ENCODE results near the gene BACH2. TPM values are rescaled to one million over a fixed set of nuclear protein-coding genes. Genes with fewer than 3 reads are reported as not detected.

The BACH2 gene
- total and polyA plus RNA-seq, 10 of the 15 experiments (the other 5 are each of a cell fraction or from before 2014, with no cell fraction given), result 0.03 to 0.28 (median 0.04) TPM; not detected in 3

GRCh38 chr6:90322976-90323474 is 26.4 kb upstream of the BACH2 start:
- no peak for DNase-seq (ENCODE audit: low read depth, low spot score)
- 35% methylated on average over 3 of the region's 3 CpGs for WGBS (ENCODE audit: insufficient coverage, insufficient replicate concordance, low lambda C conversion rate, missing lambda C conversion rate)
- in situ Hi-C loops (cut with MboI) (no loop called here), intact Hi-C loops (cut with micrococcal nuclease; ENCODE audit: unreplicated experiment) (no loop called here)
- Histone ChIP-seq H4K20me1 (ENCODE audit: control insufficient read depth, insufficient read depth) (no peaks in the 10 kb centered on the region), H3K9me3 (replicated peaks; ENCODE audit: control insufficient read depth, insufficient read depth, low read length) (no peaks in the 10 kb centered on the region), H3K36me3 (ENCODE audit: control insufficient read depth in 2 of 2, insufficient read depth in 2 of 2, low read length in 1 of 2) (no peaks in the 10 kb centered on the region), H3K9ac (ENCODE audit: control insufficient read depth, insufficient read depth, low read length) (no peak overlapping the region), H3K4me3 (no peak overlapping the region), H3K27me3 (replicated peaks in 1 of 2; ENCODE audit: control insufficient read depth in 2 of 2, insufficient read depth in 2 of 2, low read length in 1 of 2) (peaks cover 0 to 3% of the 10 kb centered on the region in 2 experiments; a peak in 2 of 4 replicates), H3K27ac (ENCODE audit: control insufficient read depth, insufficient read depth) (no peak overlapping the region), H3K79me2 (ENCODE audit: control insufficient read depth, insufficient read depth, low read length) (no peaks in the 10 kb centered on the region), H3K4me1 (ENCODE audit: control insufficient read depth, insufficient read depth, low read length) (no peaks in the 10 kb centered on the region), H3K4me2 (ENCODE audit: control insufficient read depth, insufficient read depth) (no peak overlapping the region), H2AFZ (ENCODE audit: control insufficient read depth, low read depth, low read length) (no peak overlapping the region)
- ChIA-PET CTCF (no interaction called here), RAD21 (ENCODE audit: unreplicated experiment) (no interaction called here), POLR2A (no interaction called here), SMC1A (ENCODE audit: uncharacterized antibody, unreplicated experiment) (no interaction called here)
- BruUV-seq (replicated peaks), result no TSS peak
- FAIRE-seq, result no peak
- no peak for ATAC-seq
- TF ChIP-seq SUZ12 (IDR thresholded peaks at IDR 0.05; ENCODE audit: unreplicated experiment) (no peak), YY1 (IDR thresholded peaks at IDR 0.05; ENCODE audit: low read depth, low read length) (no peak), IRF5 (IDR thresholded peaks at IDR 0.05; ENCODE audit: borderline replicate concordance) (no peak), CREM (IDR thresholded peaks at IDR 0.05; ENCODE audit: low read depth) (no peak), CBX3 (IDR thresholded peaks at IDR 0.05; ENCODE audit: borderline replicate concordance, low read depth) (no peak), HDAC6 (IDR thresholded peaks at IDR 0.05; ENCODE audit: unreplicated experiment) (no peak), SREBF2 (IDR thresholded peaks at IDR 0.05; ENCODE audit: low read length) (no peak), NFIC (IDR thresholded peaks at IDR 0.05; ENCODE audit: low read depth, low read length) (no peak), SMARCA5 (IDR thresholded peaks at IDR 0.05) (no peak), RELB (IDR thresholded peaks at IDR 0.05; ENCODE audit: low read depth) (no peak), RB1 (IDR thresholded peaks at IDR 0.05; ENCODE audit: borderline replicate concordance) (no peak), ZBTB33 (IDR thresholded peaks at IDR 0.05) (no peak), SKIL (IDR thresholded peaks at IDR 0.05; ENCODE audit: low read depth, poor library complexity, severe bottlenecking) (no peak), TCF3 (IDR thresholded peaks at IDR 0.05; ENCODE audit: borderline replicate concordance, insufficient read depth, low read depth, low read length) (no peak)
